GM10266 (cell line): ENCODE measurements around the gene CPSF7.
"Not testable (repeated sequence)": the region's sequence is repeated elsewhere in the genome, so short reads cannot be mapped to it uniquely, and the experiment has no call there.

ENCODE experiments used
- DNase-seq: peaks from one replicate; pipeline ENCODE4 v3.0.0; 2012; ENCODE audit errors: extremely low spot score
- CTCF ChIP-seq: IDR thresholded peaks from 2 replicates; pipeline ENCODE4 v1.5.1; 2012; ENCODE audit warnings: mild to moderate bottlenecking, low read depth; ENCODE audit not compliant: control insufficient read depth, insufficient read depth; ENCODE audit errors: missing control alignments

The CPSF7 gene

GRCh38 chr11:61473370-61474012 is 43.7 kb upstream of the CPSF7 start:
- no peak for TF ChIP-seq CTCF
- no peak for DNase-seq

GRCh38 chr11:61472868-61473267 is 43.1 kb upstream of the CPSF7 start:
- no peak for TF ChIP-seq CTCF
- DNase-seq, result no peak

- no peak for DNase-seq
- no peak for TF ChIP-seq CTCF
Measured at GRCh38 chr11:61472282-61472681, 42.5 kb upstream of the CPSF7 start.

- no peak for DNase-seq
- TF ChIP-seq CTCF, result no peak
Measured at GRCh38 chr11:61468002-61468401, 38.2 kb upstream of the CPSF7 start.

- DNase-seq, result not testable (repeated sequence)
Measured at GRCh38 chr11:61467602-61468001, 37.8 kb upstream of the CPSF7 start.

GRCh38 chr11:61460986-61461385 is 31.2 kb upstream of the CPSF7 start:
- no peak for DNase-seq
- no peak for TF ChIP-seq CTCF

GRCh38 chr11:61460474-61460881 is 30.7 kb upstream of the CPSF7 start:
- no peak for TF ChIP-seq CTCF
- no peak for DNase-seq

GRCh38 chr11:61454520-61454919 is 24.7 kb upstream of the CPSF7 start:
- DNase-seq, result no peak
- no peak for TF ChIP-seq CTCF
